ENCODE data around the gene MCU. TPM values are rescaled to one million over a fixed set of nuclear protein-coding genes. Genes with fewer than 3 reads are reported as not detected.

MCU gene
- total and polyA plus RNA-seq, 10 donors: 7.2 to 29.2 (median 19.4) TPM

- Histone ChIP-seq H3K4me1 (peaks cover 0 to 21% (median 1%) of the 10 kb centered on the region in 6 donors), H3K27ac (no peak overlapping the region), H3K4me3 (no peak overlapping the region), H3K27me3 (replicated peaks in 1 of 7) (no peaks in the 10 kb centered on the region), H3K36me3 (no peaks in the 10 kb centered on the region), H3K9me3 (no peaks in the 10 kb centered on the region)
- 87 to 97% (median 92%) methylated on average over 5 of the region's 5 CpGs for WGBS, 5 donors
- intact Hi-C loops (cut with DNase I; ENCODE audit: low total_unique reads): no loop called here
- TF ChIP-seq POLR2AphosphoS5 (IDR thresholded peaks at IDR 0.05): no peak
- TF ChIP-seq POLR2A (IDR thresholded peaks at IDR 0.05): no peak
- no peak for TF ChIP-seq CTCF (IDR thresholded peaks at IDR 0.05 in 8 of 11, conservative IDR thresholded peaks at IDR 0.05 in 3 of 11)
- DNase-seq: no peak
These were observed 38.5 kb downstream of the MCU start for GRCh38 chr10:72730479-72730878.

GRCh38 chr10:72731916-72732419, 40.0 kb downstream of the MCU start:
- TF ChIP-seq POLR2AphosphoS5 (IDR thresholded peaks at IDR 0.05) (no peak), CTCF (IDR thresholded peaks at IDR 0.05 in 8 of 11, conservative IDR thresholded peaks at IDR 0.05 in 3 of 11) (no peak), POLR2A (IDR thresholded peaks at IDR 0.05) (no peak)
- 71 to 80% (median 75%) methylated on average over 4 of the region's 4 CpGs for WGBS, 5 donors
- H3K27ac ChIP-seq: no peak overlapping the region
- H3K4me3 ChIP-seq: no peak overlapping the region
- DNase-seq: no peak
- H3K9me3 ChIP-seq: no peaks in the 10 kb centered on the region
- intact Hi-C loops (cut with DNase I; ENCODE audit: low total_unique reads): no loop called here
- H3K36me3 ChIP-seq: no peaks in the 10 kb centered on the region
- H3K4me1 ChIP-seq: peaks cover 0 to 29% (median 8%) of the 10 kb centered on the region in 6 donors
- no peaks in the 10 kb centered on the region for H3K27me3 ChIP-seq (replicated peaks in 1 of 7)

- Histone ChIP-seq H3K9me3 (no peaks in the 10 kb centered on the region), H3K4me3 (no peak overlapping the region), H3K27me3 (replicated peaks in 1 of 7) (no peaks in the 10 kb centered on the region), H3K27ac (no peak overlapping the region), H3K4me1 (peaks cover 0 to 24% (median 8%) of the 10 kb centered on the region in 6 donors), H3K36me3 (no peaks in the 10 kb centered on the region)
- intact Hi-C loops (cut with DNase I; ENCODE audit: low total_unique reads): no loop called here
- TF ChIP-seq CTCF (IDR thresholded peaks at IDR 0.05 in 8 of 11, conservative IDR thresholded peaks at IDR 0.05 in 3 of 11) (no peak), POLR2AphosphoS5 (IDR thresholded peaks at IDR 0.05) (no peak), POLR2A (IDR thresholded peaks at IDR 0.05) (no peak)
- no peak for DNase-seq
- 89 to 95% (median 90%) methylated on average over 2 of the region's 2 CpGs for WGBS, 5 donors
These were observed 40.6 kb downstream of the MCU start for GRCh38 chr10:72732521-72732920.

- no peak for DNase-seq
- Histone ChIP-seq H3K4me1 (peaks cover 0 to 36% (median 13%) of the 10 kb centered on the region in 6 donors), H3K9me3 (no peaks in the 10 kb centered on the region), H3K36me3 (no peaks in the 10 kb centered on the region), H3K27me3 (replicated peaks in 1 of 7) (no peaks in the 10 kb centered on the region), H3K27ac (no peak overlapping the region), H3K4me3 (no peak overlapping the region)
- 94 to 100% (median 97%) methylated on average over 1 of the region's 1 CpG for WGBS, 5 donors
- intact Hi-C loops (cut with DNase I; ENCODE audit: low total_unique reads): no loop called here
- TF ChIP-seq CTCF (IDR thresholded peaks at IDR 0.05 in 8 of 11, conservative IDR thresholded peaks at IDR 0.05 in 3 of 11) (no peak), POLR2A (IDR thresholded peaks at IDR 0.05) (no peak), POLR2AphosphoS5 (IDR thresholded peaks at IDR 0.05) (no peak)
These were observed 42.0 kb downstream of the MCU start for GRCh38 chr10:72733989-72734388.

Data from spleen (tissue), 11 donors.